ENCODE data around the gene NFIX.

The NFIX gene

DNA sequence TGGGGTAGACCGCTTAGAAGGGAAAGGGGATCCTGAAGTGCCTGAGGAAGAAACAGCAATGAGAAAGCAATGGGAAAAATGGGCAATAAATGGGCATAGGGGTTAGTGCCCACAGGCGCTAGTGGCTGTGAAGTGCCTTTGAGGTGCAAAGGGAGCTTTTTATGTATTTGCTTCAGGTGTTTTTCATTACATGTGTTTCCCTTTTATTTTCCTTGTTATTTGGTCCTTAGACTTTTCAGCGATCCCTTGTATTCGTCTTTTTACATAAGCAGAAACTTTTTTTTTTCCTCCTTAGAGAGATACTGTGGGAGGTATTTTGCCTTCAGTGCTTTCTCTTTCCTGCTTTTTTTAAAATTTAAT lies 19.6 kb downstream of the NFIX start:
- no peaks in the 10 kb centered on the region; the same call in 1 of the 2 replicates for H3K36me3 ChIP-seq (ENCODE audit: control insufficient read depth, insufficient read depth, low read length)
- peaks cover 91% of the 10 kb centered on the region for H3K27me3 ChIP-seq (ENCODE audit: control insufficient read depth, insufficient read depth, low read length)
- no peak overlapping the region for H3K4me3 ChIP-seq (ENCODE audit: low read length)
- DNase-seq (ENCODE audit: low read depth, low spot score), result no peak
- no peak overlapping the region for H3K27ac ChIP-seq (ENCODE audit: low read length)
- WGBS (ENCODE audit: insufficient coverage, insufficient read length), result no CpG with 5 or more reads among the region's 4 CpGs
- H3K4me1 ChIP-seq (ENCODE audit: control insufficient read depth, insufficient read depth, low read length), result peaks cover 13% of the 10 kb centered on the region
- H3K9me3 ChIP-seq (ENCODE audit: control insufficient read depth, insufficient read depth, low read length), result no peaks in the 10 kb centered on the region

GRCh38 chr19:13015361-13016223 lies 20.3 kb downstream of the NFIX start:
- H3K36me3 ChIP-seq (ENCODE audit: control insufficient read depth, insufficient read depth, low read length), result no peaks in the 10 kb centered on the region
- no peak for DNase-seq (ENCODE audit: low read depth, low spot score)
- WGBS (ENCODE audit: insufficient coverage, insufficient read length), result no CpG with 5 or more reads among the region's 12 CpGs
- peaks cover 7% of the 10 kb centered on the region; the same call in 1 of the 2 replicates for H3K4me1 ChIP-seq (ENCODE audit: control insufficient read depth, insufficient read depth, low read length)
- no peak overlapping the region for H3K4me3 ChIP-seq (ENCODE audit: low read length)
- peaks cover 84% of the 10 kb centered on the region for H3K27me3 ChIP-seq (ENCODE audit: control insufficient read depth, insufficient read depth, low read length)
- no peak overlapping the region for H3K27ac ChIP-seq (ENCODE audit: low read length)
- H3K9me3 ChIP-seq (ENCODE audit: control insufficient read depth, insufficient read depth, low read length), result no peaks in the 10 kb centered on the region

GRCh38 chr19:13016245-13016627 lies 21.0 kb downstream of the NFIX start:
- Histone ChIP-seq H3K9me3 (ENCODE audit: control insufficient read depth, insufficient read depth, low read length) (no peaks in the 10 kb centered on the region), H3K27me3 (ENCODE audit: control insufficient read depth, insufficient read depth, low read length) (peaks cover 83% of the 10 kb centered on the region), H3K27ac (ENCODE audit: low read length) (no peak overlapping the region), H3K36me3 (ENCODE audit: control insufficient read depth, insufficient read depth, low read length) (no peaks in the 10 kb centered on the region), H3K4me3 (ENCODE audit: low read length) (no peak overlapping the region), H3K4me1 (ENCODE audit: control insufficient read depth, insufficient read depth, low read length) (peaks cover 8% of the 10 kb centered on the region)
- DNase-seq (ENCODE audit: low read depth, low spot score), result no peak
- no CpG with 5 or more reads among the region's 7 CpGs for WGBS (ENCODE audit: insufficient coverage, insufficient read length)

DNA sequence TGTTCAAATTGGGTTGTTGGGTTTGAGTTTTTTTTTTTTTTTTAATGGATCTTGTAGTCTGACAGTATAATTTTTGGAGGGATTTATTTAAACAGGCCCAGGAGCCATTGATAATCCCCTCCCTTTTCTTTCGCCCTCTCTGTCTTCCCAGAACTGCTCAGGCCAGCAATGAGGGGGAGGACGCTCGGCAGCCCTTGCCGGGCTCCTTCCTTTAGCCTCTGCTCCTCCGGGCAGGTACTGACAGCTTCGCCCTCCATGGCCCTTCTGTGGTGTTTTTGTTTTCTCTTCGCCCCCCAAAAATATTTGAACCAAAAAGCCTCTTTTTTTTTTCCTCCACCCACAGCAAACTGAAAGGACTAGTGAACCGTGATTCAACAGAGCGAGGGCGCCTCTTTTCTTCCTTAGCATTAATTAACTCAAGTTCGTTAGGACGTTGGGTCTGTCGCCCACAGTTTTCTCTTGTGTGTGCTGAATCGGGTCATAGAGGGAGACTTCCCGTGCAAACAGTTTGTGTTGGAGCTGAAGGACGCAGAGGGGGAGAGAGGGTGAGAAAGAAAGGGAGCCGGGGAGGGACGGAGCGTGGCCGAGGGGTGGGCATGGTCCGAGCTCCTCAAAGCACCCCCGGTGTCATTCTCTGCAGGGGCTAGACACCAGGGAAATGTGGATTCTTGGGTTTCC lies 21.5 kb downstream of the NFIX start:
- H3K4me1 ChIP-seq (ENCODE audit: control insufficient read depth, insufficient read depth, low read length), result peaks cover 6% of the 10 kb centered on the region
- DNase-seq (ENCODE audit: low read depth, low spot score), result no peak
- H3K36me3 ChIP-seq (ENCODE audit: control insufficient read depth, insufficient read depth, low read length), result no peaks in the 10 kb centered on the region
- H3K27me3 ChIP-seq (ENCODE audit: control insufficient read depth, insufficient read depth, low read length), result peaks cover 83% of the 10 kb centered on the region
- no peaks in the 10 kb centered on the region for H3K9me3 ChIP-seq (ENCODE audit: control insufficient read depth, insufficient read depth, low read length)
- WGBS (ENCODE audit: insufficient coverage, insufficient read length), result no CpG with 5 or more reads among the region's 22 CpGs
- H3K27ac ChIP-seq (ENCODE audit: low read length), result no peak overlapping the region
- no peak overlapping the region for H3K4me3 ChIP-seq (ENCODE audit: low read length)

DNA sequence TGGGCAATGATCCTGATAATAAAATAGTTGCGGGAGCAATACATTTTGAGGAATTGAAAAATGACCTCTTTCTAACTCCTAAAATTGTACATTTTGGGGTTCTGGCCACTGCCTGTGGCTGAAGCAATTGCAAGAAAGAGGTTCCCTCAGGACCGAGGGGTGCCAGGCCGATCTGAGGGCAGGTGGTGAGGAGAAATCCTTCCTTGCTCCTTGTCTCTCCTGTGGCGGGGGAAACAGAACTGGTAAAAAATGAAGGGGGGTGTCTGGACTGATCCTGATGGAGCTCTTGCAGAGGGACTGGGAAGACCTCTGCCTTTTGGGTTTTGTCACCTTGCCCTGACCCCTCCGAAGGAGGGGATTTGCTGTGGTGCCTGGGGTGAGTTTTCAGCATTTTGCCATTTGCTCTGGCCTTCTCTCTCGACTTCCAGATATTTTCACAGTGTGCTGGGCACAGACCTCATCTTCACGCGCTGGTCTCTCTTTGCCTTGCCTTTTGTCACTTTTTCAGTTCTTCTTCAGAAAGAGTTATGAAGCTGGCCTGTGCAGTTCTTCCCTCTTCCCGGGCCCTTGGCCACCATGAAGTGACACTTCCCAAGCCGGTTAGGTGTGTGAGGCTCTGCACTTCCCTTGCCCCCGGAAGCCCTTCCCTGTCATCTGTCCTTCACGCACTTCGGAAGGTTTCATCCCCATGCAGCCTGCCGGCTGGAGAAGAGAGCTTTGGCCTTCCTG lies 22.2 kb downstream of the NFIX start:
- no peak overlapping the region for H3K27ac ChIP-seq (ENCODE audit: low read length)
- WGBS (ENCODE audit: insufficient coverage, insufficient read length), result no CpG with 5 or more reads among the region's 14 CpGs
- peaks cover 4% of the 10 kb centered on the region; the same call in 1 of the 2 replicates for H3K4me1 ChIP-seq (ENCODE audit: control insufficient read depth, insufficient read depth, low read length)
- no peaks in the 10 kb centered on the region for H3K9me3 ChIP-seq (ENCODE audit: control insufficient read depth, insufficient read depth, low read length)
- H3K36me3 ChIP-seq (ENCODE audit: control insufficient read depth, insufficient read depth, low read length), result no peaks in the 10 kb centered on the region
- no peak for DNase-seq (ENCODE audit: low read depth, low spot score)
- no peak overlapping the region for H3K4me3 ChIP-seq (ENCODE audit: low read length)
- peaks cover 83% of the 10 kb centered on the region for H3K27me3 ChIP-seq (ENCODE audit: control insufficient read depth, insufficient read depth, low read length)

DNA sequence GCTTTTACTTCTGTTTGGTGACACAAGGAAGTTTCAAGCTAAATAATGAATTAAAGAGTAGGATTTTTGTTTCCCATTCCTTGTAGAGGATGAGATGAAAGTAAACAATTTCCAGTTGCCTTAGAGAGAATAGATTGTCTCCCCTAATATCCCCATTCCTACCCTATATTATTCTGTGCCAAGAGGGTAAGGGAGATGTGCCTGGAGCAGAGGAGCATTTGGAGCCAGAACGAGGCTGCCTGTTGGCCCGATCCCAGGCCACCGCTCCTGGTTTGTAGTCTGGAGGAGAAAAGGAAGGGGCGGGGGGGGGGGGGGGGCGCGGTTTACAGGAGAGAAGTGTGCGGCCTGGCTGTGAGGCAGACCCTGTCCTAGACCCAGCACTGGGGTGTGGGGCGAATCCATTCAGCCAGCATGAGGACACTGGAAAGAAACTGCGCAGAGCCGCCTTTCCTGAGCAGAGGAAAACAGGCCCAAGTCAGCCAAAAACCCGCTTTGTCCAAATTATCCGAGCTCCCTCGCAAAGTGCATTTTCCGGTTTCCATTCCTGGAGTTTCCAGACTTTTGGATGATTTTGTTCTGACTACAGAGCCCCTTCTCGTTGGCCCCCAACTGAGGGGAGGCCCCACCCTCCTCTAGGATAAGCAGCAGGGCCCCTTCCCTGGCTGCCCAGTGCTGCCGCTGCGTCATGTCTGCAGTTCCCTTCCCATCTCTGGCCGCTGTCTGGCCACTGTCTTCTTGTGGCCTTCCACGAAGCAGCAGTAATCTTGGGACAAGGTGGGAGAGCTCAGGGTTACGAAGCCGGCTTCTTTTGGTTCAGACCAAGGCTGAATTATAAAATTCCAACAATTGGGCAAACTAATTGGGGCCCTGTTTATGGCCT lies 23.0 kb downstream of the NFIX start:
- Histone ChIP-seq H3K27me3 (ENCODE audit: control insufficient read depth, insufficient read depth, low read length) (peaks cover 82% of the 10 kb centered on the region), H3K36me3 (ENCODE audit: control insufficient read depth, insufficient read depth, low read length) (no peaks in the 10 kb centered on the region), H3K9me3 (ENCODE audit: control insufficient read depth, insufficient read depth, low read length) (no peaks in the 10 kb centered on the region), H3K4me1 (ENCODE audit: control insufficient read depth, insufficient read depth, low read length) (peaks cover 4% of the 10 kb centered on the region; the same call in 1 of the 2 replicates), H3K4me3 (ENCODE audit: low read length) (no peak overlapping the region), H3K27ac (ENCODE audit: low read length) (no peak overlapping the region)
- DNase-seq (ENCODE audit: low read depth, low spot score), result no peak
- WGBS (ENCODE audit: insufficient coverage, insufficient read length), result no CpG with 5 or more reads among the region's 21 CpGs

DNA sequence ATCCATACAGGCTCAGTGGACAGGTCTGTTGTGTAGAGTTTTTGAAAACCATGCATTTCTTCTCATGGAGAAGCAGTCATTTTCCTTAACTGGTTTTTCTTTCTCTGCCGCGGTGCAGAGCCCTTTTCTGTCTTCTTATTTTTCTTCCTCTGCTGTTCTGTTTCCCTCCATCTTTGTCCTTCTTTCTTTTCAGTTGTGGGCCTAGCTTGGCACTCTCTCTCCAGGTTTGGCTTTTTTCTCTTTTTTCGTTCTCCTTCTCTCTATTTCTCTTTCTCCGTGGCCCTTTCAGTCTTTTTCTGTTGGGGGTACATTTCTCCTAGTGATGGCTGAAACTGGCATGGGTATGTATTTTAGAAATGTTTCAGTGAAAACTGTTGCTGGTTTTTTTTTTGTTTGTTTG lies 24.1 kb downstream of the NFIX start:
- WGBS (ENCODE audit: insufficient coverage, insufficient read length), result no CpG with 5 or more reads among the region's 4 CpGs
- no peak overlapping the region for H3K27ac ChIP-seq (ENCODE audit: low read length)
- H3K9me3 ChIP-seq (ENCODE audit: control insufficient read depth, insufficient read depth, low read length), result no peaks in the 10 kb centered on the region
- H3K4me3 ChIP-seq (ENCODE audit: low read length), result no peak overlapping the region
- peaks cover 78% of the 10 kb centered on the region for H3K27me3 ChIP-seq (ENCODE audit: control insufficient read depth, insufficient read depth, low read length)
- DNase-seq (ENCODE audit: low read depth, low spot score), result no peak
- H3K36me3 ChIP-seq (ENCODE audit: control insufficient read depth, insufficient read depth, low read length), result no peaks in the 10 kb centered on the region
- peaks cover 4% of the 10 kb centered on the region; the same call in 1 of the 2 replicates for H3K4me1 ChIP-seq (ENCODE audit: control insufficient read depth, insufficient read depth, low read length)

- DNase-seq (ENCODE audit: low read depth, low spot score), result no peak
- H3K27ac ChIP-seq (ENCODE audit: low read length), result no peak overlapping the region
- WGBS (ENCODE audit: insufficient coverage, insufficient read length), result no CpG with 5 or more reads among the region's 7 CpGs
- H3K27me3 ChIP-seq (ENCODE audit: control insufficient read depth, insufficient read depth, low read length), result peaks cover 78% of the 10 kb centered on the region
- H3K9me3 ChIP-seq (ENCODE audit: control insufficient read depth, insufficient read depth, low read length), result no peaks in the 10 kb centered on the region
- no peaks in the 10 kb centered on the region for H3K36me3 ChIP-seq (ENCODE audit: control insufficient read depth, insufficient read depth, low read length)
- no peak overlapping the region for H3K4me3 ChIP-seq (ENCODE audit: low read length)
- peaks cover 9% of the 10 kb centered on the region; the same call in 1 of the 2 replicates for H3K4me1 ChIP-seq (ENCODE audit: control insufficient read depth, insufficient read depth, low read length)
These were observed 24.7 kb downstream of the NFIX start for GRCh38 chr19:13020002-13020414.

DNA sequence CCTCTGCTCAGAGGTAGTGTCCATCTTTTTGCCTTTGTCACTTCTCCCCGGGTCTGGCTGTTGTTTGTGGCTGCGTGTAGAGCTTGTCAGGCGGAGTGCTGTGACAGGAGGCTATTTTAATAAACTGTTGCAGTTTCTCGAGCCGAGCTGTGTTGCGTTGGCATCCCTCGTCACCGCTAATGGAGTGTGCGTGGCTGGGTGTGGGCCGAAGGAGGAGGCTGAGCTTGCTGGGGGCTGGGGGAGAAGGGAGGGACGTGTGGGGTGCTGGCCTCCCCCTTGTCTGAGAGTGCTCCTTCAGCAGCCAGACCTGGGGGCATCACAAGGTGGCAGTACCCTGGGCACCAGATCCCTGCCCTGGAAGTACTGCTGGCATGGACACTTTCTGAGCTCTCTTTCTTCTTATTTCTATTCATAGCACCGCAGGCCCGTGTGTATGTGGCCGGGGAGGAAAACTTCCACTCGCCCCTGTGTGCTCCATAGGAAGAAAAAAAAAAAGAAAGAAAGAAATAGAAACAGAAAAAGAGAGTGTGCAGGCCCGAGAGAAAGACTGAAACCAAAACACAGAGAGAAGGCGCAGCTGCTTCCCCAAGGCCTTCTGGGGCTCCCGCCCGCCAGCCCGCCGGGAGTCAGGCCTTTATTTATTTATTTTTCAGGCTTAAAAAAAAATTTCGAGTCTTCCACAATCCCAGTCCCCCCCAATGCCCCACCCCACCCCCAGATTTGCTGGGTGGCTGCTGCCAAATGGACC lies 27.0 kb downstream of the NFIX start:
- Histone ChIP-seq H3K4me3 (ENCODE audit: low read length) (no peak overlapping the region), H3K36me3 (ENCODE audit: control insufficient read depth, insufficient read depth, low read length) (no peaks in the 10 kb centered on the region), H3K9me3 (ENCODE audit: control insufficient read depth, insufficient read depth, low read length) (no peaks in the 10 kb centered on the region), H3K4me1 (ENCODE audit: control insufficient read depth, insufficient read depth, low read length) (peaks cover 9% of the 10 kb centered on the region; the same call in 1 of the 2 replicates), H3K27ac (ENCODE audit: low read length) (no peak overlapping the region), H3K27me3 (ENCODE audit: control insufficient read depth, insufficient read depth, low read length) (peaks cover 81% of the 10 kb centered on the region)
- no CpG with 5 or more reads among the region's 22 CpGs for WGBS (ENCODE audit: insufficient coverage, insufficient read length)
- no peak for DNase-seq (ENCODE audit: low read depth, low spot score)

All from iPS DF 6.9 (cell line).